GM12891 (cell line): ENCODE measurements around the gene OR51A4.
"Not testable (repeated sequence)": the region's sequence is repeated elsewhere in the genome, so short reads cannot be mapped to it uniquely, and the experiment has no call there.

Experiments
- DNase-seq: peaks from one replicate; pipeline ENCODE4 v3.0.0; 2011; ENCODE audit warnings: low spot score; ENCODE audit not compliant: insufficient read length
- FAIRE-seq: peaks from 2 replicates; lab custom pipeline; 2011; peaks lifted over from hg19 to GRCh38; lab: Jason Lieb, UNC
- PAX5 ChIP-seq: IDR thresholded peaks from 2 replicates; pipeline ENCODE4 v1.6.1; 2011; ENCODE audit warnings: low read length, moderate library complexity, mild to moderate bottlenecking; ENCODE audit not compliant: insufficient read depth, severe bottlenecking
- POLR2A ChIP-seq: IDR thresholded peaks from 2 replicates; pipeline ENCODE4 v1.6.1; 2011; ENCODE audit warnings: low read depth, low read length, control low read depth
- POLR2AphosphoS5 ChIP-seq: IDR thresholded peaks from 2 replicates; pipeline ENCODE4 v1.6.1; 2011; ENCODE audit warnings: low read depth, low read length, control low read depth
- POU2F2 ChIP-seq: IDR thresholded peaks from 2 replicates; pipeline ENCODE4 v1.6.1; 2011; ENCODE audit warnings: low read depth, mild to moderate bottlenecking, control low read depth, low read length, moderate library complexity
- SPI1 ChIP-seq: IDR thresholded peaks from 2 replicates; pipeline ENCODE4 v1.6.1; 2011; ENCODE audit warnings: low read depth, low read length, control low read depth
- TAF1 ChIP-seq: IDR thresholded peaks from 2 replicates; pipeline ENCODE4 v1.6.1; 2011; ENCODE audit warnings: low read depth, low read length, control low read depth

Gene OR51A4

GRCh38 chr11:4957396-4957795 lies 10.0 kb upstream of the OR51A4 start:
- no peak for DNase-seq
- FAIRE-seq: no peak
- TF ChIP-seq POLR2AphosphoS5 (no peak), POU2F2 (no peak), TAF1 (no peak), POLR2A (no peak), SPI1 (no peak), PAX5 (no peak)

DNA sequence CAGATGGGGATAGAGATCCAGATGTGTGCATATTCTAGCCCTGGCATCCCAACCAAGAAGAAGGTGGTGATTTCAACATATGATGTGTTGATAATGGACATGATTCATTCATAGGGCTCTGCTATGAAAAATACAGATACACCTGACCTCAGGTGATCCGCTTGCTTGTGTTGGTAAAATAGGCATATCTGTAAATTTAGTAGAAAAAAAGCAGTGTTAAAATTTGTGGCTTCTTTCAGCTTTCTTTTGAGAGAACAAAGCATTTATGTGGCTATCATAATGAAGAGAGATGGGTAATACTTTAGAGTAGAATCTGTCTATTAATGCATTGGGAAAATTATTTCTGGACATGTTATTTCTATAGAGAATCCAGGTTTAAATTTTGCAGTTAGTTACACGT lies 8.2 kb upstream of the OR51A4 start, which contains the start of gene OR51A2:
Gene OR51A2, minus strand, starts transcription at position 101 of the 400 bp plus-strand sequence. Its CDS starts 0 bp downstream, at position 101.
- peak; percentile 47 for FAIRE-seq

GRCh38 chr11:4936745-4937144 lies 10.7 kb downstream of the OR51A4 start:
- FAIRE-seq (no peak), DNase-seq (no peak)
- TF ChIP-seq PAX5 (no peak), SPI1 (no peak), POU2F2 (no peak), TAF1 (no peak), POLR2AphosphoS5 (no peak), POLR2A (no peak)

More for the DNA sequence above, 8.2 kb upstream of the OR51A4 start, which contains the start of gene OR51A2:
- DNase-seq: not testable (repeated sequence)

GRCh38 chr11:4932751-4933150 lies 14.7 kb downstream of the OR51A4 start:
- no peak for FAIRE-seq
- DNase-seq: no peak
- TF ChIP-seq POLR2AphosphoS5: no peak
- TF ChIP-seq POLR2A: no peak
- TF ChIP-seq PAX5: no peak
- no peak for TF ChIP-seq SPI1
- TF ChIP-seq POU2F2: no peak
- TF ChIP-seq TAF1: no peak

GRCh38 chr11:4926608-4927007 lies 20.8 kb downstream of the OR51A4 start:
- DNase-seq (no peak), FAIRE-seq (no peak)
- TF ChIP-seq SPI1 (no peak), POU2F2 (no peak), PAX5 (no peak), POLR2AphosphoS5 (no peak), POLR2A (no peak), TAF1 (no peak)

- TF ChIP-seq POLR2A (no peak), TAF1 (no peak), PAX5 (no peak), POLR2AphosphoS5 (no peak), POU2F2 (no peak), SPI1 (no peak)
- DNase-seq: no peak
- no peak for FAIRE-seq
Observed at GRCh38 chr11:4924239-4924638, 23.2 kb downstream of the OR51A4 start, which contains the start of gene OR51G1. OR51G1 (minus strand) TSS chr11:4924339; CDS start chr11:4924339, 0 bp downstream.

DNA sequence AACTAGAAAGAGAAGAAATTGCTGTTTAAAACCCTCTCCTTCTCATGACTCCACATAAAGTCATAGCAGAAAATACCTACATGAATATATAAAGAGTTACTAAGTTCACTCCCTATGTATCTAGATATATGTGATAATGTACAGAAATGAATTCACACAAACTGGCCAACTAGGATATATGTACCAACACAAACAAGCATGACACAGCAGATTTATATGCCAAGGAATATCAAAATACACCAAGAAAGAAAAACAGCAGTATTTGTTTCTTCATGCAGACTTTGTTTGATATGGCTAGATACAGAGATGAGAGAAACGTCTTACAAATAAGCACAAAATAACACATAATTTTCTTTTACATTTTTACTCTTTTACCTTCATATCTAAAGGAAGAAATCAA lies 25.1 kb downstream of the OR51A4 start:
- no peak for DNase-seq
- FAIRE-seq: no peak
- TF ChIP-seq POLR2A (no peak), POLR2AphosphoS5 (no peak), TAF1 (no peak), POU2F2 (no peak)

DNA sequence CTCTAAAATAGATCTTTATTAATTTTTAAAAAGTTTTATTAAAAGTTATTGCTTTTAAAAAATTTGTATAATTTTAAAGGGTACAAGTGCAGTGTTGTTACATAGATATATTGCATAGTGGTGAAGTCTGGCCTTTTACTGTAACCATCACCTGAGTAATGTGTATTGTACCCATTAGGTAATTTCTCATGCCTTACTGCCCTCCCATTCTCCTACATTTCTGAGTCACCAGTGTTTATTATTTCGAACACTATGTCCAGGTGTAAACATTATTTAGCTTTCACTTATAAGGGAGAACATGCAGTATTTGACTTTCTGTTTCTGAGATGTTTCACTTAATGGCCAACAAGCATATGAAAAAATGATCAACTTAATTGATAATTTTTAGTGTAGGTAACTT lies 25.6 kb downstream of the OR51A4 start:
- no peak for DNase-seq
- no peak for FAIRE-seq
- TF ChIP-seq PAX5: no peak
- TF ChIP-seq SPI1: no peak
- no peak for TF ChIP-seq POLR2AphosphoS5
- no peak for TF ChIP-seq TAF1
- TF ChIP-seq POLR2A: no peak
- TF ChIP-seq POU2F2: no peak

DNA sequence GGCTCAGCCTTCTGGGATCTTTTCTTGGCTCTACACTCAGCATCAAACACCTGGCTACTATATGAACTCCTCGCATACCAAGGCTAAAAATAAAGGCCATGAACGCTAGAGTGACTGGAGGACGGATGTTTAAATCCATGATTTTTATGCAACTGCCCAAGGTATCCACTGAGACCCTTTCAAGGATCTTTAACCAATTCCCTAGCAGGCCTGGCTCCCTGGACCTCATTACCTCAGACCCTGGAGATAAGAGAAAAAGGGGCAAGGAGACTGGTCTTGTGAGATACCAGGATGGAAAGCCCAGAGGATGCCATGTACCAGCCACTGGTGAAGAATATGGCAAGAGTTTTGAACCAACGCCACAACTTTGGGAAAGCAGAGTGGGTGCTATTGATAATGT lies 28.2 kb downstream of the OR51A4 start, which contains the start of gene OR51G2:
Gene OR51G2, minus strand, starts transcription at position 101 of the 400 bp plus-strand sequence. CDS start 3,687 bp downstream, outside the sequence.
- FAIRE-seq (no peak), DNase-seq (no peak)
- TF ChIP-seq SPI1 (no peak), PAX5 (no peak), POLR2AphosphoS5 (no peak), POU2F2 (no peak), TAF1 (no peak), POLR2A (no peak)

- no peak for TF ChIP-seq SPI1
- FAIRE-seq (no peak), DNase-seq (no peak)
Observed at GRCh38 chr11:4916581-4916980, 30.8 kb downstream of the OR51A4 start.

DNA sequence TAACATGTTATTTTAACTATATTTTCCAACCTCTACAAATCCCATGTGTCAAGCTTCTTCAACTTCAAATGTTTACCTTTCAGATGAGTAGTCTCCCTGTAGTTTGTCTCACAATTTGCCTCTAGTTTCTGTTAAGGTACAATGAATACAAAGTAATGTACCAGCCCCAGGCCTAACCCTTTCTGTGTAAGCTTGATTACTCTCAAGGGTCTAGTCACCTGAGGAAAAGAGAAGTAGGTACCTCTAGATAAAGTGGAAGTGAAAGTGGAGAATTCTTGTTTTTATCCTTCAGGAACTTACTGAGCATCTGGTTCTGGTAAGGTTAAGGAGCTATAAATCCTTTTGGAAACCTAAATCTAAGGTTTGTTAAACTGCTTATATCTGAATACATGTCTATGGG lies 43.9 kb downstream of the OR51A4 start, which contains the start of gene OR51A7:
Gene OR51A7, plus strand, starts transcription at position 300 of the 400 bp plus-strand sequence. CDS start 3,587 bp downstream, outside the sequence.
- DNase-seq: no peak
- TF ChIP-seq POLR2A (no peak), SPI1 (peak; percentile 10; the same call in 1 of the 2 replicates)
- FAIRE-seq: no peak
